ENCODE measurements around the gene POLD3. TPM values are rescaled to one million over a fixed set of nuclear protein-coding genes. Genes with fewer than 3 reads are reported as not detected.
"Not testable (repeated sequence)": the region's sequence is repeated elsewhere in the genome, so short reads cannot be mapped to it uniquely, and the experiment has no call there.

POLD3 gene
- total RNA-seq, 3 donors from 2014 or later, result 9.8 to 23.3 (median 16.7) TPM

GRCh38 chr11:74647404-74647803 is 55.0 kb downstream of the POLD3 start:
- H3K4me1 ChIP-seq, result no peaks in the 10 kb centered on the region
- intact Hi-C loops (cut with DNase I; ENCODE audit: low total_unique reads), result no loop called here
- TF ChIP-seq POLR2AphosphoS5 (IDR thresholded peaks at IDR 0.05), result no peak
- TF ChIP-seq, protein P1, sequence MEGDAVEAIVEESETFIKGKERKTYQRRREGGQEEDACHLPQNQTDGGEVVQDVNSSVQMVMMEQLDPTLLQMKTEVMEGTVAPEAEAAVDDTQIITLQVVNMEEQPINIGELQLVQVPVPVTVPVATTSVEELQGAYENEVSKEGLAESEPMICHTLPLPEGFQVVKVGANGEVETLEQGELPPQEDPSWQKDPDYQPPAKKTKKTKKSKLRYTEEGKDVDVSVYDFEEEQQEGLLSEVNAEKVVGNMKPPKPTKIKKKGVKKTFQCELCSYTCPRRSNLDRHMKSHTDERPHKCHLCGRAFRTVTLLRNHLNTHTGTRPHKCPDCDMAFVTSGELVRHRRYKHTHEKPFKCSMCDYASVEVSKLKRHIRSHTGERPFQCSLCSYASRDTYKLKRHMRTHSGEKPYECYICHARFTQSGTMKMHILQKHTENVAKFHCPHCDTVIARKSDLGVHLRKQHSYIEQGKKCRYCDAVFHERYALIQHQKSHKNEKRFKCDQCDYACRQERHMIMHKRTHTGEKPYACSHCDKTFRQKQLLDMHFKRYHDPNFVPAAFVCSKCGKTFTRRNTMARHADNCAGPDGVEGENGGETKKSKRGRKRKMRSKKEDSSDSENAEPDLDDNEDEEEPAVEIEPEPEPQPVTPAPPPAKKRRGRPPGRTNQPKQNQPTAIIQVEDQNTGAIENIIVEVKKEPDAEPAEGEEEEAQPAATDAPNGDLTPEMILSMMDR (IDR thresholded peaks at IDR 0.05), result no peak
- TF ChIP-seq POLR2A (IDR thresholded peaks at IDR 0.05), result no peak
- H3K36me3 ChIP-seq, result no peaks in the 10 kb centered on the region
- no peak for DNase-seq (ENCODE audit: low spot score in 2 of 2)
- no peaks in the 10 kb centered on the region for H3K9me3 ChIP-seq
- no peak overlapping the region for H3K27ac ChIP-seq
- H3K4me3 ChIP-seq, result no peak overlapping the region
- no peaks in the 10 kb centered on the region for H3K27me3 ChIP-seq

GRCh38 chr11:74647831-74648230 is 55.4 kb downstream of the POLD3 start:
- Histone ChIP-seq H3K4me3 (no peak overlapping the region), H3K36me3 (no peaks in the 10 kb centered on the region), H3K9me3 (no peaks in the 10 kb centered on the region), H3K4me1 (no peaks in the 10 kb centered on the region), H3K27me3 (no peaks in the 10 kb centered on the region), H3K27ac (no peak overlapping the region)
- no peak for TF ChIP-seq POLR2AphosphoS5 (IDR thresholded peaks at IDR 0.05)
- TF ChIP-seq, protein P1 (IDR thresholded peaks at IDR 0.05), result no peak
- TF ChIP-seq POLR2A (IDR thresholded peaks at IDR 0.05), result no peak
- DNase-seq (ENCODE audit: low spot score in 2 of 2), result no peak
- intact Hi-C loops (cut with DNase I; ENCODE audit: low total_unique reads), result no loop called here

DNA sequence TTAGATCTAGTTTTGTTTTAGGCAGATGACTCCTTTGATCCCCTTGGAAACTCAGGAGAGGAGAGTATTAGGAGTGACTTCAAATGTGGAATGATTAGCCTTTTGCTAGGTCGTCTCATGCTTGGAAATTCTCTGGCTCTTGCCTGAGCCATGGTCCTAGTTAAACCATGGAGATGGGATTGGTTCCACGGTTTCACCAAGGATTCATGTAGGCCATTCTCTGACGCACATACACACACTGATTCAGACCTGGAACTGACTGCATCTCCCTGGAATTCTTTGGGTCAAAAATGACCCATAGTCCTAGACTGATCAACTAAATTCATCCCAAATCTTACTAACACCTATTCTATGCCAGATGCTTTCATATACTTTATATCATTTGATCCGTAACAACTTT is 56.5 kb downstream of the POLD3 start:
- no peaks in the 10 kb centered on the region for H3K27me3 ChIP-seq
- no peaks in the 10 kb centered on the region for H3K4me1 ChIP-seq
- no peak overlapping the region for H3K27ac ChIP-seq
- no peaks in the 10 kb centered on the region for H3K36me3 ChIP-seq
- TF ChIP-seq POLR2A (IDR thresholded peaks at IDR 0.05) (no peak), POLR2AphosphoS5 (IDR thresholded peaks at IDR 0.05) (no peak)
- H3K9me3 ChIP-seq, result no peaks in the 10 kb centered on the region
- intact Hi-C loops (cut with DNase I; ENCODE audit: low total_unique reads), result no loop called here
- no peak overlapping the region for H3K4me3 ChIP-seq
- no peak for DNase-seq (ENCODE audit: low spot score in 2 of 2)

GRCh38 chr11:74650498-74650897 is 58.1 kb downstream of the POLD3 start:
- DNase-seq (ENCODE audit: low spot score in 2 of 2), result no peak
- intact Hi-C loops (cut with DNase I; ENCODE audit: low total_unique reads), result no loop called here
- Histone ChIP-seq H3K4me1 (no peaks in the 10 kb centered on the region), H3K9me3 (no peaks in the 10 kb centered on the region), H3K27ac (no peak overlapping the region), H3K4me3 (no peak overlapping the region), H3K36me3 (no peaks in the 10 kb centered on the region), H3K27me3 (no peaks in the 10 kb centered on the region)
- TF ChIP-seq POLR2A (IDR thresholded peaks at IDR 0.05) (no peak), POLR2AphosphoS5 (IDR thresholded peaks at IDR 0.05) (no peak)
- TF ChIP-seq, protein P1 (IDR thresholded peaks at IDR 0.05), result no peak

DNA sequence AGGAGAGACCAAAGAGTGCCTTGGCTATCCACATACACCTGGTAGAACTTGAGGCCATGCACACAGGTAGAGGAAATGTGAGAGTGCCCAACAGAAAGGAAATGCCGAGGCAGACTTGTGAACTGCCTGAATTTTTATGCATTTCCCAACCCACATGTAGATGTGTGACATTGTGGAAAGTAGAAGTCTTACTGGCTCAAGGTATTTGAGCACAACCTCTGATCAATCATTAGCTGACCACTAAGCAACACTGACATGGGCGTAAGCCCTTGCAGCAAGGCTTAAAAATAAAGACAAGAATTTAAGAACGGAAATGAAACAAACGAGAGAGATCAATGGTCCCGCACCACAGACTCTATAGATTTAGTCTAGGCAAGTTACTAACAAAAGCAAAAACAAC is 62.6 kb downstream of the POLD3 start:
- TF ChIP-seq POLR2A (IDR thresholded peaks at IDR 0.05), result no peak
- no peak for TF ChIP-seq POLR2AphosphoS5 (IDR thresholded peaks at IDR 0.05)
- TF ChIP-seq, protein P1 (IDR thresholded peaks at IDR 0.05), result no peak
- intact Hi-C loops (cut with DNase I; ENCODE audit: low total_unique reads), result no loop called here
- H3K9me3 ChIP-seq, result no peaks in the 10 kb centered on the region
- H3K4me1 ChIP-seq, result no peaks in the 10 kb centered on the region
- no peak overlapping the region for H3K27ac ChIP-seq
- no peak for DNase-seq (ENCODE audit: low spot score in 2 of 2)
- H3K27me3 ChIP-seq, result no peaks in the 10 kb centered on the region
- no peak overlapping the region for H3K4me3 ChIP-seq
- no peaks in the 10 kb centered on the region for H3K36me3 ChIP-seq

GRCh38 chr11:74659124-74659523 is 66.7 kb downstream of the POLD3 start:
- intact Hi-C loops (cut with DNase I; ENCODE audit: low total_unique reads); H3K4me3 ChIP-seq; H3K4me1 ChIP-seq; H3K27me3 ChIP-seq; H3K27ac ChIP-seq; DNase-seq (ENCODE audit: low spot score in 2 of 2); H3K9me3 ChIP-seq; H3K36me3 ChIP-seq: not testable (repeated sequence)

Measured in breast epithelium (tissue), 4 donors.